Left lung (tissue), 10 donors: ENCODE data around the gene DNAJC8. TPM values are rescaled to one million over a fixed set of nuclear protein-coding genes. Genes with fewer than 3 reads are reported as not detected.

Source experiments
- ATAC-seq: fragments of 200-7000 bp; cut with Tn5 transposase; one replicate; pipeline ENCODE4 v1.9.1; 2020; ENCODE audit warnings: moderate library complexity
- DNase-seq, 4 donors: peaks; one replicate each; pipeline ENCODE4 v3.0.0-alpha.2; 2013 to 2020
- H3K27ac ChIP-seq, 2 donors: fragments of 200-600 bp; sonication (generic) in 1 of 2; one replicate each; pipeline versions ENCODE4 v1.5.0 to v1.8.0; 2020 to 2021
- H3K27me3 ChIP-seq, 2 donors: fragments of 200-600 bp; sonication (generic) in 1 of 2; one replicate each; pipeline versions ENCODE4 v1.5.0 to v1.8.0; 2020 to 2021
- H3K36me3 ChIP-seq, 2 donors: fragments of 200-600 bp; sonication (generic) in 1 of 2; one replicate each; pipeline versions ENCODE4 v1.5.0 to v1.8.0; 2020 to 2021
- H3K4me1 ChIP-seq, 2 donors: fragments of 200-600 bp; one replicate each; pipeline ENCODE4 v1.8.0; 2021
- H3K4me3 ChIP-seq, 2 donors: fragments of 200-600 bp; sonication (generic) in 1 of 2; one replicate each; pipeline versions ENCODE4 v1.5.0 to v1.8.0; 2020 to 2021; ENCODE audit warnings: mild to moderate bottlenecking in 1 of 2
- H3K9me3 ChIP-seq, 2 donors: fragments of 200-600 bp; sonication (generic) in 1 of 2; one replicate each; pipeline versions ENCODE4 v1.5.0 to v1.8.0; 2020 to 2021
- CTCF ChIP-seq, 2 donors: fragments of 200-600 bp; sonication (generic) in 1 of 2; IDR thresholded peaks; one replicate each; pipeline versions ENCODE4 v1.5.0 to v1.8.0; 2021; ENCODE audit warnings: antibody characterized with exemption in 2 of 2
- intact Hi-C, 2 donors: fragments of 100-400 bp; cut with DNase I; formaldehyde crosslinking; loops; one replicate each; pipeline versions ENCODE4 v1.11.2 to v1.14.2; 2022
- polyA plus RNA-seq, 6 donors: library from polyadenylated mRNA; unstranded; fragments of 120-200 nt; gene quantifications; one replicate each; pipeline ENCODE4 v1.2.1, GENCODE V29; 2013; ENCODE audit not compliant: insufficient read length in 6 of 6
- total RNA-seq, 2 donors: library from RNA; stranded (reverse); fragmentation: NEBNext Ultra II Directional; extraction: Animal tissue kit (Norgen Biotek cat#: 25700); gene quantifications; one replicate each; pipeline ENCODE4 v1.2.1, GENCODE V29; 2021
- donor health status: DM: no; HTN: yes; CAD: no.
- donor health status: DM: no; HTN: no; CAD: no.

The DNAJC8 gene
- total and polyA plus RNA-seq, 8 donors: 65.2 to 151 (median 135) TPM

GRCh38 chr1:28163496-28164161 lies 69.2 kb downstream of the DNAJC8 start:
- ATAC-seq: no peak
- TF ChIP-seq CTCF (IDR thresholded peaks at IDR 0.05): no peak
- peak overlapping the region in 1 of 2 donors; percentile 6 for H3K27ac ChIP-seq

GRCh38 chr1:28162151-28162550 lies 70.7 kb downstream of the DNAJC8 start:
- intact Hi-C loops: no loop called here
- DNase-seq: no peak
- H3K27ac ChIP-seq: peak overlapping the region in 1 of 2 donors; percentile 74
- H3K4me1 ChIP-seq: peaks cover 3 to 84% of the 10 kb centered on the region in 2 donors
- H3K27me3 ChIP-seq: no peaks in the 10 kb centered on the region
- H3K9me3 ChIP-seq: no peaks in the 10 kb centered on the region
- peaks cover 0 to 11% of the 10 kb centered on the region in 2 donors for H3K36me3 ChIP-seq
- TF ChIP-seq CTCF (IDR thresholded peaks at IDR 0.05): no peak
- no peak overlapping the region for H3K4me3 ChIP-seq
- no peak for ATAC-seq

More at GRCh38 chr1:28163496-28164161, 69.2 kb downstream of the DNAJC8 start:
- H3K27me3 ChIP-seq: no peaks in the 10 kb centered on the region
- peaks cover 3 to 81% of the 10 kb centered on the region in 2 donors for H3K4me1 ChIP-seq
- peak in 2 of 4 donors; percentile 19 to 43 for DNase-seq
- H3K36me3 ChIP-seq: peaks cover 0 to 13% of the 10 kb centered on the region in 2 donors
- H3K4me3 ChIP-seq: no peak overlapping the region
- no peaks in the 10 kb centered on the region for H3K9me3 ChIP-seq
- intact Hi-C loops: no loop called here

GRCh38 chr1:28161751-28162150 lies 71.1 kb downstream of the DNAJC8 start:
- H3K36me3 ChIP-seq: peaks cover 0 to 7% of the 10 kb centered on the region in 2 donors
- H3K4me1 ChIP-seq: peaks cover 3 to 85% of the 10 kb centered on the region in 2 donors
- ATAC-seq: peak; percentile 30
- peak overlapping the region; percentile 70 to 74 for H3K27ac ChIP-seq
- no peaks in the 10 kb centered on the region for H3K27me3 ChIP-seq
- H3K4me3 ChIP-seq: no peak overlapping the region
- intact Hi-C loops: no loop called here
- H3K9me3 ChIP-seq: no peaks in the 10 kb centered on the region
- DNase-seq: no peak
- TF ChIP-seq CTCF (IDR thresholded peaks at IDR 0.05): no peak

GRCh38 chr1:28160782-28161266 lies 72.0 kb downstream of the DNAJC8 start:
- H3K4me3 ChIP-seq: no peak overlapping the region
- peak overlapping the region; percentile 70 to 74 for H3K27ac ChIP-seq
- DNase-seq (peak in 1 of 4 donors; percentile 28), ATAC-seq (peak; percentile 65)
- H3K9me3 ChIP-seq: no peaks in the 10 kb centered on the region
- no peaks in the 10 kb centered on the region for H3K27me3 ChIP-seq
- peaks cover 0 to 3% of the 10 kb centered on the region in 2 donors for H3K36me3 ChIP-seq
- TF ChIP-seq CTCF (IDR thresholded peaks at IDR 0.05): no peak
- intact Hi-C loops: no loop called here
- H3K4me1 ChIP-seq: peaks cover 3 to 92% of the 10 kb centered on the region in 2 donors

GRCh38 chr1:28159680-28160079 lies 73.1 kb downstream of the DNAJC8 start:
- Histone ChIP-seq H3K36me3 (peaks cover 0 to 8% of the 10 kb centered on the region in 2 donors), H3K4me1 (peaks cover 3 to 99% of the 10 kb centered on the region in 2 donors), H3K27me3 (no peaks in the 10 kb centered on the region), H3K9me3 (no peaks in the 10 kb centered on the region), H3K27ac (peak overlapping the region; percentile 33 to 74), H3K4me3 (no peak overlapping the region)
- ATAC-seq: no peak
- no peak for DNase-seq
- TF ChIP-seq CTCF (IDR thresholded peaks at IDR 0.05): no peak
- intact Hi-C loops: no loop called here
